ENCODE measurements around the gene SLC25A13. TPM values are rescaled to one million over a fixed set of nuclear protein-coding genes. Genes with fewer than 3 reads are reported as not detected.
A peak's percentile ranks its signal among the peaks of the same experiment; 100 is the strongest.

Gene SLC25A13
- total RNA-seq, 4 donors from 2014 or later = 9.2 to 30.8 (median 13.6) TPM

GRCh38 chr7:96313940-96314339 is 8.0 kb downstream of the SLC25A13 start:
- no peaks in the 10 kb centered on the region for H3K9me3 ChIP-seq
- intact Hi-C loops (cut with DNase I; ENCODE audit: low total_unique reads) = loop anchor here (5.0 kb wide), 1 partner anchor 77 kb away; no protein-coding TSS in a partner anchor
- no peak for TF ChIP-seq POLR2A (IDR thresholded peaks at IDR 0.05)
- H3K4me3 ChIP-seq = no peak overlapping the region
- DNase-seq (no peak), ATAC-seq (no peak)
- no peak overlapping the region for H3K27ac ChIP-seq
- no peaks in the 10 kb centered on the region for H3K36me3 ChIP-seq
- H3K4me1 ChIP-seq = peaks cover 86 to 89% of the 10 kb centered on the region in 2 donors
- no peaks in the 10 kb centered on the region for H3K27me3 ChIP-seq
- in situ Hi-C loops (cut with MboI; ENCODE audit: low sequenced_read_pairs in 4 of 4) = no loop called here

- Histone ChIP-seq H3K4me3 (no peak overlapping the region), H3K27ac (peak overlapping the region in 3 of 4 donors; percentile 58 to 64 (median 60)), H3K4me1 (peaks cover 89 to 90% of the 10 kb centered on the region in 2 donors), H3K36me3 (no peaks in the 10 kb centered on the region), H3K27me3 (no peaks in the 10 kb centered on the region), H3K9me3 (no peaks in the 10 kb centered on the region)
- intact Hi-C loops (cut with DNase I; ENCODE audit: low total_unique reads) (loop anchor here (5.0 kb wide), 1 partner anchor 75 kb away; no protein-coding TSS in a partner anchor), in situ Hi-C loops (cut with MboI; ENCODE audit: low sequenced_read_pairs in 4 of 4) (no loop called here)
- DNase-seq (no peak), ATAC-seq (no peak)
- TF ChIP-seq CTCF (IDR thresholded peaks at IDR 0.05 in 4 of 5, conservative IDR thresholded peaks at IDR 0.05 in 1 of 5) (no peak), POLR2A (IDR thresholded peaks at IDR 0.05) (no peak)
Observed at GRCh38 chr7:96312502-96312901, 9.4 kb downstream of the SLC25A13 start.

- TF ChIP-seq POLR2A (IDR thresholded peaks at IDR 0.05) (no peak), CTCF (IDR thresholded peaks at IDR 0.05 in 4 of 5, conservative IDR thresholded peaks at IDR 0.05 in 1 of 5) (no peak)
- intact Hi-C loops (cut with DNase I; ENCODE audit: low total_unique reads) = loop anchor here (5.0 kb wide), 1 partner anchor 75 kb away; no protein-coding TSS in a partner anchor
Observed at GRCh38 chr7:96311967-96312366, 9.9 kb downstream of the SLC25A13 start.

GRCh38 chr7:96310110-96310509 is 11.8 kb downstream of the SLC25A13 start:
- H3K4me3 ChIP-seq = no peak overlapping the region
- in situ Hi-C loops (cut with MboI; ENCODE audit: low sequenced_read_pairs in 4 of 4) (no loop called here), intact Hi-C loops (cut with DNase I; ENCODE audit: low total_unique reads) (loop anchor here (5.0 kb wide), 1 partner anchor 73 kb away; no protein-coding TSS in a partner anchor)
- peak overlapping the region in 3 of 4 donors; percentile 19 to 60 (median 59) for H3K27ac ChIP-seq
- ATAC-seq (peak; percentile 43 to 62), DNase-seq (no peak)
- H3K9me3 ChIP-seq = no peaks in the 10 kb centered on the region
- no peak for TF ChIP-seq CTCF (IDR thresholded peaks at IDR 0.05 in 4 of 5, conservative IDR thresholded peaks at IDR 0.05 in 1 of 5)
- no peak for TF ChIP-seq POLR2A (IDR thresholded peaks at IDR 0.05)
- H3K4me1 ChIP-seq = peaks cover 89 to 93% of the 10 kb centered on the region in 2 donors
- H3K36me3 ChIP-seq = no peaks in the 10 kb centered on the region
- no peaks in the 10 kb centered on the region for H3K27me3 ChIP-seq

More at GRCh38 chr7:96311967-96312366, 9.9 kb downstream of the SLC25A13 start:
- Histone ChIP-seq H3K4me3 (no peak overlapping the region), H3K9me3 (no peaks in the 10 kb centered on the region), H3K4me1 (peaks cover 84 to 88% of the 10 kb centered on the region in 2 donors), H3K27me3 (no peaks in the 10 kb centered on the region), H3K27ac (peak overlapping the region; percentile 10 to 64 (median 59)), H3K36me3 (no peaks in the 10 kb centered on the region)
- DNase-seq (peak; percentile 59 to 71), ATAC-seq (peak; percentile 98 to 99)
- in situ Hi-C loops (cut with MboI; ENCODE audit: low sequenced_read_pairs in 4 of 4) = no loop called here

GRCh38 chr7:96308950-96309263 is 13.0 kb downstream of the SLC25A13 start:
- peaks cover 90 to 93% of the 10 kb centered on the region in 2 donors for H3K4me1 ChIP-seq
- no peaks in the 10 kb centered on the region for H3K27me3 ChIP-seq
- no peaks in the 10 kb centered on the region for H3K36me3 ChIP-seq
- in situ Hi-C loops (cut with MboI; ENCODE audit: low sequenced_read_pairs in 4 of 4) (no loop called here), intact Hi-C loops (cut with DNase I; ENCODE audit: low total_unique reads) (no loop called here)
- H3K9me3 ChIP-seq = no peaks in the 10 kb centered on the region
- TF ChIP-seq CTCF (IDR thresholded peaks at IDR 0.05 in 4 of 5, conservative IDR thresholded peaks at IDR 0.05 in 1 of 5) = no peak
- no peak for TF ChIP-seq POLR2A (IDR thresholded peaks at IDR 0.05)
- no peak overlapping the region for H3K4me3 ChIP-seq
- no peak for ATAC-seq
- DNase-seq = no peak
- peak overlapping the region in 1 of 4 donors; percentile 12 for H3K27ac ChIP-seq
